CD14-positive monocyte (primary cell): ENCODE measurements around the gene NINJ1. TPM values are rescaled to one million over a fixed set of nuclear protein-coding genes. Genes with fewer than 3 reads are reported as not detected.

Experiments
- DNase-seq, 3 donors: peaks; one replicate each; pipeline ENCODE4 v3.0.0-alpha.2; 2011 to 2022
- H2AFZ ChIP-seq: 2 replicates; pipeline ENCODE4 v1.6.0; 2012; ENCODE audit warnings: mild to moderate bottlenecking, low read depth, low read length, inconsistent platforms; ENCODE audit not compliant: insufficient read depth, poor library complexity, severe bottlenecking
- H3K27ac ChIP-seq, 2 donors: 1 replicate in 1 of 2; 2 replicates in 1 of 2; pipeline ENCODE4 v1.5.1; 2012 to 2013; ENCODE audit warnings: low read length in 2 of 2, control low read depth in 1 of 2, inconsistent platforms in 1 of 2, low read depth in 1 of 2, mild to moderate bottlenecking in 1 of 2
- H3K27me3 ChIP-seq, 2 donors: one replicate each; pipeline versions ENCODE4 v1.6.0 to v1.6.1; 2011 to 2013; ENCODE audit warnings: low read length in 2 of 2; ENCODE audit not compliant: control insufficient read depth in 2 of 2, insufficient read depth in 2 of 2
- H3K36me3 ChIP-seq, 2 donors: replicated peaks in 1 of 2; 1 replicate in 1 of 2; 2 replicates in 1 of 2; pipeline versions ENCODE4 v1.5.1 to v1.6.1; 2012 to 2013; ENCODE audit warnings: low read length in 2 of 2, control low read depth in 1 of 2, inconsistent platforms in 1 of 2, mild to moderate bottlenecking in 1 of 2; ENCODE audit not compliant: insufficient read depth in 2 of 2, control insufficient read depth in 1 of 2
- H3K4me1 ChIP-seq, 2 donors: 1 replicate in 1 of 2; 2 replicates in 1 of 2; pipeline versions ENCODE4 v1.5.1 to v1.6.1; 2012 to 2013; ENCODE audit warnings: low read length in 2 of 2, control low read depth in 1 of 2, inconsistent platforms in 1 of 2, mild to moderate bottlenecking in 1 of 2, moderate library complexity in 1 of 2; ENCODE audit not compliant: insufficient read depth in 2 of 2, control insufficient read depth in 1 of 2
- H3K4me2 ChIP-seq: replicated peaks from 2 replicates; pipeline ENCODE3; 2012; ENCODE audit warnings: low read length, moderate library complexity, mild to moderate bottlenecking; ENCODE audit not compliant: poor library complexity, severe bottlenecking; ENCODE audit errors: extremely low read depth
- H3K4me3 ChIP-seq, 3 experiments: fragments of 200-600 bp in 1 of 3; sonication (generic) in 1 of 3; replicated peaks in 1 of 3; 1 replicate in 2 of 3; 2 replicates in 1 of 3; pipeline ENCODE4 v1.5.1; 2011 to 2013; ENCODE audit warnings: low read length in 3 of 3, mild to moderate bottlenecking in 3 of 3, control low read depth in 2 of 3, low read depth in 2 of 3, inconsistent platforms in 1 of 3, moderate library complexity in 1 of 3
- H3K79me2 ChIP-seq: 2 replicates; pipeline ENCODE4 v1.6.0; 2012; ENCODE audit warnings: mild to moderate bottlenecking, control low read depth, inconsistent platforms, low read length, moderate library complexity; ENCODE audit not compliant: insufficient read depth
- H3K9ac ChIP-seq: 2 replicates; pipeline ENCODE4 v1.6.0; 2017; ENCODE audit warnings: low read length, mild to moderate bottlenecking; ENCODE audit not compliant: insufficient read depth, poor library complexity, severe bottlenecking
- H3K9me3 ChIP-seq, 2 donors: replicated peaks in 1 of 2; 1 replicate in 1 of 2; 2 replicates in 1 of 2; pipeline versions ENCODE4 v1.5.1 to v1.6.1; 2012 to 2013; ENCODE audit warnings: low read length in 2 of 2, control low read depth in 1 of 2; ENCODE audit not compliant: control insufficient read depth in 1 of 2, insufficient read depth in 1 of 2
- H4K20me1 ChIP-seq: 2 replicates; pipeline ENCODE4 v1.6.0; 2012; ENCODE audit warnings: mild to moderate bottlenecking, low read length, control low read depth, moderate library complexity; ENCODE audit not compliant: insufficient read depth
- H3K27ac Mint-ChIP-seq, 7 donors: one replicate each; pipeline ENCODE4 v1.8.0; 2020; ENCODE audit warnings: mild to moderate bottlenecking in 7 of 7, mixed read lengths in 7 of 7, moderate library complexity in 6 of 7, inconsistent platforms in 2 of 7
- H3K27me3 Mint-ChIP-seq, 3 donors: one replicate each; pipeline ENCODE4 v1.8.0; 2021 to 2022; ENCODE audit warnings: low read depth in 3 of 3, mild to moderate bottlenecking in 3 of 3, mixed read lengths in 3 of 3, moderate library complexity in 3 of 3, inconsistent platforms in 1 of 3
- H3K36me3 Mint-ChIP-seq, 2 donors: one replicate each; pipeline ENCODE4 v1.8.0; 2020; ENCODE audit warnings: mixed read lengths in 2 of 2, inconsistent platforms in 1 of 2, mild to moderate bottlenecking in 1 of 2
- H3K4me1 Mint-ChIP-seq: one replicate; pipeline ENCODE4 v1.8.0; 2020; ENCODE audit warnings: mild to moderate bottlenecking, mixed read lengths
- H3K4me3 Mint-ChIP-seq, 2 donors: one replicate each; pipeline ENCODE4 v1.8.0; 2020; ENCODE audit warnings: mild to moderate bottlenecking in 2 of 2, mixed read lengths in 2 of 2, moderate library complexity in 1 of 2
- H3K9me3 Mint-ChIP-seq, 7 donors: one replicate each; pipeline ENCODE4 v1.8.0; 2020 to 2022; ENCODE audit warnings: mixed read lengths in 7 of 7, mild to moderate bottlenecking in 6 of 7, moderate library complexity in 6 of 7, inconsistent platforms in 2 of 7
- WGBS: methylation state at CpG from one replicate; pipeline ENCODE4 v1.1.5; 2013; ENCODE audit warnings: missing lambda C conversion rate; ENCODE audit not compliant: insufficient coverage; 5-methylcytosine and 5-hydroxymethylcytosine counted together
- intact Hi-C, 2 donors: fragments of 100-400 bp; cut with micrococcal nuclease; formaldehyde crosslinking; loops; one replicate each; pipeline versions ENCODE4 v1.15.0 to v1.15.1; 2023
- polyA plus RNA-seq, 3 donors: library from polyadenylated mRNA; depleted of rRNA in 1 of 3; unstranded in 2 of 3; stranded (reverse) in 1 of 3; fragments of 300-500 nt in 2 of 3; fragments of >200 nt in 1 of 3; fragmentation: Illumina TruSeq in 2 of 3; gene quantifications; 1 replicate in 2 of 3; 2 replicates in 1 of 3; pipeline ENCODE4 v1.2.3, GENCODE V29; 2012 to 2021
- TF ChIP-seq, protein P1 (sequence below): fragments of 200-600 bp; IDR thresholded peaks from one replicate; pipeline ENCODE4 v1.8.0; 2022; ENCODE audit warnings: antibody characterized with exemption, mild to moderate bottlenecking

Gene NINJ1
- polyA plus RNA-seq, 3 donors = 290 to 610 (median 469) TPM

DNA sequence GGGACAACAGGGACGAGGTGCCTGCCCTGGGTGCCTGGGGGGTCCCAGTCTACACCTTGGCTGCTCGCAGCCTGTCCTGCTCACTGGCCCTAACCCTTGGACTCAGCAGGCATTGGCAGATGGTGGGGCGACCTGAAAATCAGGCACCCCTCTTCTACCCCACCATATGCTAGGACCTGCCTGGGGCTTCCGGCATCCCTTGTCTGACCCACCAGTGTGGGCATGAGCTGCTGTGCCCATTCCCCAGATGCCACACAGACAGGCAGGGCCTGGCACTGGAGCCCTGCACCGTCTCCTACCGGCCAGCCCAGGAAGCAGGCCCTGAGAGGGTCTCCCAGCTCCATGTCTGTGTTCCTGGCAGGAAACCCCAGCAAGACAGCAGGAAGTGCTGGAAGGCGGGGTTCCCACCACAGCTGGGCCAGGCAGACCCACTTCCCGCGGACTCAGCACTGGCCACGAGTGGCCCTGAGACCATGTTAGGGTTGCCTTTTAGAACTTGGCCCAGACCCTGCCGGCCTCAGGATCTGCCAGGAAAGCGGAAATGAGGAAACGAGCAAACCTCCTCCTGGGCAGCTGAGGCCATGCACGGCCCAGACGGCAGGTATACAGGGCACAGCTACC lies 3.1 kb downstream of the NINJ1 start:
- Mint-ChIP-seq H3K27ac (peak overlapping the region; percentile 20 to 96 (median 80)), H3K27me3 (peaks cover 0 to 10% (median 7%) of the 10 kb centered on the region in 3 donors), H3K4me1 (peaks cover 84% of the 10 kb centered on the region), H3K4me3 (peak overlapping the region; percentile 92 to 94), H3K9me3 (peaks cover 0 to 2% (median 0%) of the 10 kb centered on the region in 7 donors), H3K36me3 (peaks cover 43 to 64% of the 10 kb centered on the region in 2 donors)
- H3K4me3 ChIP-seq = peak overlapping the region; percentile 83 to 89 (median 88)
- no peak overlapping the region for H2AFZ ChIP-seq
- intact Hi-C loops = loop anchor here in 1 of 2 donors (5.0 to 10.0 kb wide), 2 partner anchors 34 to 434 kb away; partner anchors contain the start of gene CARD19
- H3K27me3 ChIP-seq = no peaks in the 10 kb centered on the region
- no peaks in the 10 kb centered on the region for H3K9me3 ChIP-seq
- peaks cover 80% of the 10 kb centered on the region for H3K79me2 ChIP-seq
- DNase-seq = peak in 2 of 3 donors; percentile 55 to 67
- H3K9ac ChIP-seq = peak overlapping the region; percentile 100
- H4K20me1 ChIP-seq = peaks cover 80% of the 10 kb centered on the region
- peak overlapping the region; percentile 92 for H3K4me2 ChIP-seq
- TF ChIP-seq, protein P1, sequence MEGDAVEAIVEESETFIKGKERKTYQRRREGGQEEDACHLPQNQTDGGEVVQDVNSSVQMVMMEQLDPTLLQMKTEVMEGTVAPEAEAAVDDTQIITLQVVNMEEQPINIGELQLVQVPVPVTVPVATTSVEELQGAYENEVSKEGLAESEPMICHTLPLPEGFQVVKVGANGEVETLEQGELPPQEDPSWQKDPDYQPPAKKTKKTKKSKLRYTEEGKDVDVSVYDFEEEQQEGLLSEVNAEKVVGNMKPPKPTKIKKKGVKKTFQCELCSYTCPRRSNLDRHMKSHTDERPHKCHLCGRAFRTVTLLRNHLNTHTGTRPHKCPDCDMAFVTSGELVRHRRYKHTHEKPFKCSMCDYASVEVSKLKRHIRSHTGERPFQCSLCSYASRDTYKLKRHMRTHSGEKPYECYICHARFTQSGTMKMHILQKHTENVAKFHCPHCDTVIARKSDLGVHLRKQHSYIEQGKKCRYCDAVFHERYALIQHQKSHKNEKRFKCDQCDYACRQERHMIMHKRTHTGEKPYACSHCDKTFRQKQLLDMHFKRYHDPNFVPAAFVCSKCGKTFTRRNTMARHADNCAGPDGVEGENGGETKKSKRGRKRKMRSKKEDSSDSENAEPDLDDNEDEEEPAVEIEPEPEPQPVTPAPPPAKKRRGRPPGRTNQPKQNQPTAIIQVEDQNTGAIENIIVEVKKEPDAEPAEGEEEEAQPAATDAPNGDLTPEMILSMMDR = no peak
- whole genome bisulfite sequencing = 28% methylated on average over 12 of the region's 15 CpGs
- peak overlapping the region; percentile 59 to 95 for H3K27ac ChIP-seq
- H3K4me1 ChIP-seq = peaks cover 86% of the 10 kb centered on the region in 2 donors
- peaks cover 20 to 32% of the 10 kb centered on the region in 2 donors for H3K36me3 ChIP-seq

DNA sequence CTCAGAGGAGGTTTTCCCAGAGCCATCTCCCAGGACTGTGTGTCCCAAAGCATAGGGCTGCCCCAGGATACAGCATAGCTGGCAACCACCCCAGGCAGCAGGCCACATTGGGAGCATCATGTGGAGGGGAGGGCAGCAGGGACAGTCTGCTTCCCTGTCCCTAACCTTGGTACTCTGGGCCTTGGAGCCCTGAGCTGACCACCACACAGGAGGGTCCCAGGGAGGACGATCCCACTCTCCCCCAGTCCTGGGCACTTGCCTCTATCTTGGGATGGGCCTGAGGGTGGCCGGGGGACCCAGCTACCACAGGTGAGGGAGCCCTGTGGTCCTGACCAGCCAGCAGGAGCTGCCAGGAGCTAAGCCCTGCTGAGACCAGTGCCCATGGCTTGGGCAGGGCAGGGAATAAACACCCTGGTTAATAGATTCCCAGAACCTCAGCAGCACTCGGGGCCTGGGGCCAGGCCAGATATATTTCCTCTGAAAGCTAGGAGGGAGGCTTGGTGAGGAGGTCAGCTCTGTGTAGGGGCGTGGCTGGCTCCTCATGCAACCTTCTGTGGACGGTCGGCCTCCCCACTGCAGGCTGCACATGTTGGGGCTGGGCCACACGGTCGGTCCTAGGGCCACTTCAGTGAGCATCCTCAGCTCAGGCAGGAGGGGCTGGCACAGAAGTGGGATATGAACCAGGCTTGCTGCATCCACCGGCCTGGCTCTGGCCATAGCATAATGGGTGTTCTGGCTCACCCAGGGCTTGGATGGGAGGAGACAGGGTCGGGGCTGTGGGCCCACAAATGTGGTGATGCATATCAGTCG lies 4.2 kb downstream of the NINJ1 start:
- Histone ChIP-seq H3K4me2 (peak overlapping the region; percentile 92), H3K9ac (no peak overlapping the region), H3K27me3 (no peaks in the 10 kb centered on the region), H3K36me3 (peaks cover 31 to 43% of the 10 kb centered on the region in 2 donors), H3K9me3 (no peaks in the 10 kb centered on the region), H4K20me1 (peaks cover 90% of the 10 kb centered on the region), H2AFZ (no peak overlapping the region), H3K27ac (peak overlapping the region; percentile 30 to 59), H3K4me3 (peak overlapping the region in 1 of 3 experiments; percentile 83), H3K4me1 (peaks cover 79 to 83% of the 10 kb centered on the region in 2 donors), H3K79me2 (peaks cover 91% of the 10 kb centered on the region)
- intact Hi-C loops = loop anchor here in 1 of 2 donors (5.0 to 10.0 kb wide), 2 partner anchors 33 to 435 kb away; partner anchors contain the start of gene CARD19
- H3K36me3 Mint-ChIP-seq = peaks cover 54 to 75% of the 10 kb centered on the region in 2 donors
- peak overlapping the region in 5 of 7 donors; percentile 65 to 96 (median 73) for H3K27ac Mint-ChIP-seq
- peaks cover 80% of the 10 kb centered on the region for H3K4me1 Mint-ChIP-seq
- no peak for DNase-seq
- peak overlapping the region; percentile 92 to 94 for H3K4me3 Mint-ChIP-seq
- TF ChIP-seq, protein P1 = no peak
- 89% methylated on average over 8 of the region's 11 CpGs for WGBS
- H3K9me3 Mint-ChIP-seq = peaks cover 0 to 1% (median 0%) of the 10 kb centered on the region in 7 donors
- H3K27me3 Mint-ChIP-seq = peaks cover 0 to 7% (median 0%) of the 10 kb centered on the region in 3 donors
